ENCODE data around the gene TNFRSF18.

Gene TNFRSF18

DNA sequence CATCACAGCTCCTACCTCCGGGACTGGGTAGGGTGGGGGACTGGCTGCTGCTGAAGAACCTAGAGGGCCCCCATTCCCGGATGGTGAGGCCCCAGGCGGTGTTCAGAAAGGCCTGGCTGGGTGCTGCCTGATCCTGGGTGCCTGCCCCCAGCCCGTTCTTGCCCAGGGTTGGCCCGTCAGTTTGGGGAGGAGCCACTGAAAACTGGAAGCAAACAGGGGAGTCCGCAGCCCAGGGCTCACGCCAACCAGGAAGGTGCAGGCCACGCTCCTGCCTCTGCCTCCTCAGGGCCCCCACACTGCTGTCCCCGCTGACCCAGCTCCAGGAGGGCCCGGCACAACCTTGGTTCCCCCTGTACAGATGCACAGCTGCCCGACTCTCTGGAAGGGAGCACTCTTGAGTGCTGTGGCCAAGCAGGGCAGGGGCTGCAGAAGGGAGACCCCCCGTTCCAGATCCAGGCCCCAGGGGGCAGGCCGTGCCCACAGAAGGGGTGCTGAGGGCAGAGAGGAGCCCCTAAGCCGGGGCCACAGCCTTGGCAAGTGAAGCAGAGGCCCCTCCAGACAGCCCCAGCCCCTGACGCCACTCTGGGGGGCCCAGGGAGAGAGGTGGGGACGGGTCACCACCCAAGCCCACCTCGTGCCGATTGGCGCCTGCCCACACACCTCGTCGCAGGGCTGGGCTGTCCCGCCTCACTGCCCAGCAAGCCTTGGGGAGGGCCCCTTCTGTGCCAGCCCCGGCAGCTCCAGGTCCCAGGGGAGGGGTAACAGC lies 34.6 kb upstream of the TNFRSF18 start:
- DNase-seq (ENCODE audit: low read depth in 2 of 2, low spot score in 1 of 2) = no peak

DNA sequence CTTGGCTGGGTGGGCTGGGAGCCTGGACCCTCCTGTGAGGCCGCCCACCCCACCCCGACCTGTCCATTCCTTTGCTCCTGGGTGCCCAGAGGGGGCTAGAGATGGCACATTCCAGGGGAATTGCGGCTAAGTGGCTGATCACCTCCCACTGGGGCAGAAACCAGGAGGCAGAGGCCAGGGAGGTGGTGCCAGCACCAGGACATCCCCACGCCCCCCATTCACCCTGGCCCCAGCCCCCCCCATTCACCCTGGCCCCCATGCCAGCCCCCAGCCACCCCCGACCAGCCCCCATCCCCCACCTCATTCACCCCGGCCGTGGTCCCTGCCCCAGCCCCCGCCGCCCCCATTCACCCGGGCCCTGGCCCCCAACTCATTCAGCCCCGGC lies 33.9 kb upstream of the TNFRSF18 start:
- no peak for DNase-seq (ENCODE audit: low read depth in 2 of 2, low spot score in 1 of 2)

DNA sequence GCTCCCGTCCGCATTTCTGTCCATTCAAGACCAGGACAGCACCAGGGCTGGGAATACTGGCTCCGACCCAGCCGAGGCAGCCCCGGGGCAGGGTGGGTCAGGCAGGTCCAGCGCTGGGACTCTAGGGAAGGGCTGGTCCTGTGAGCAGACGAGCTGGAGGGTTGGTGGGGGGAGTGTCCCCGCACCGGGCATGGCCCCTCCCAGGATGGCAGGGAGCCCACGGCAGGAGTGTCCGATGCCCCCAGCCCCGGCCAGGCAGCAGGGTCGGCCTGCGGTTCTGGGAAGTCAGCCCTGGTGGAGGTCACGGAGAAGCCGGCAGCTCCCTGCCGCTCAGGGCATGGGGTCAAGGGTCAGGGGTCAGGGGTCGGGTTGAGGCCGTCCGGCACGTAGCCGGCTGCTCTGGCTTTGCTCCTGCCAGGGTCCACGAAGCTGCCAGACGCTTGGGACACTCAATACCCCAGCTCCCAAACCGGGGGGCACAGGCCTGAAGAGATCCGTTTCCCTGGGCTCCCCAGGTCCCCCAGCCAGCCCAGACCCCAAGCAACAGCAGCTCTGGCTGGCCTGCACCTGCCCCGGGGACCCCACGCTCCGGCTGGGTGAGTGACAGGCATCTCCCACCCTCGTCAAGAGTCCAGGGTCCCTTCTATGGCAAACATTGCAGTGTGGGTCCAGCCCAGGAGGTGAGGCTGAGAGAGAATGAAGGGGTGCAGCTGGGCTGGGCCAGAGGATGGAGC lies 33.4 kb upstream of the TNFRSF18 start:
- no peak for DNase-seq (ENCODE audit: low read depth in 2 of 2, low spot score in 1 of 2)

DNA sequence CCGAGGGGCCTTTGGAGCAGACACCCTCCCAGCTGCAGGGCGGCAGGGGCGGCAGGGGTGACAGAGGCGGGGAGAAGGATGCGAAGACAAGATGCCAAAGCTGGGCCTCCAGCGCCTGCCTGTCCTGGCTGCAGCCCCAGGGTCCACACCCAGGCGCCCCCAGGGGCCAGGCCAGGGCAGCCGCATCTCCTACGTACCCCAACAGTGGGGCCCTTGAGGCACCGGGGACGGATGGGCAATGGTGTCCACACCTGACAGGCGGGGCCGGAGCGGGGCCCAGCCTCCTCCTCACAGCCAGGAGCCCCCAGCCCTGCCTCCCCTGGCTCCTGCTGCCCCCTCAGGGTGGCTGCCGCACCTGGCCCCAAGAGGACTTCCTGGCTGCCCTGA lies 32.8 kb upstream of the TNFRSF18 start:
- DNase-seq (ENCODE audit: low read depth in 2 of 2, low spot score in 1 of 2) = no peak

DNA sequence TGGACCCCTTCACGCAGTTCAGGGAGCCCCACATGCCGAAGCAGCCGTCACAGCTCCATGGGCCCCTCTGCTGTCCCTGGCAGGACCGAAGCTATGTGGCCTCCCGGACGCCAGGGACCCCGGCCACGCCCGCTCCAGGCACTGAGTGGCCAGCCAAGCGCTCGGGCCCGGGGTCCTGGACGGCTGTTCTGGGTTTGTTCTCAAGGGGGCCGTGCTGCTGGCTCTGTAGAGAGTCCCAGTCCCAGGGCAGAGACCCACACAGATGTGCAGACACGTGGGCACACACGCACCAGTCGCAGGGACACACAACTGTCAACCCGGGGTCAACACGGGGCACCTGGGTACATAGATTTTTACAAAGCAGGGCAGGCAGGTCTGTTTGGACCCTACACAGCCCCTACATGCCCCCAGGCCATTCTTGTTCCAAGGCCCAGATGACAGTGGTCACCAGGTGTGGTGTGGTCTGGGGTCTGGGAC lies 32.3 kb upstream of the TNFRSF18 start:
- no peak for DNase-seq (ENCODE audit: low read depth in 2 of 2, low spot score in 1 of 2)

DNA sequence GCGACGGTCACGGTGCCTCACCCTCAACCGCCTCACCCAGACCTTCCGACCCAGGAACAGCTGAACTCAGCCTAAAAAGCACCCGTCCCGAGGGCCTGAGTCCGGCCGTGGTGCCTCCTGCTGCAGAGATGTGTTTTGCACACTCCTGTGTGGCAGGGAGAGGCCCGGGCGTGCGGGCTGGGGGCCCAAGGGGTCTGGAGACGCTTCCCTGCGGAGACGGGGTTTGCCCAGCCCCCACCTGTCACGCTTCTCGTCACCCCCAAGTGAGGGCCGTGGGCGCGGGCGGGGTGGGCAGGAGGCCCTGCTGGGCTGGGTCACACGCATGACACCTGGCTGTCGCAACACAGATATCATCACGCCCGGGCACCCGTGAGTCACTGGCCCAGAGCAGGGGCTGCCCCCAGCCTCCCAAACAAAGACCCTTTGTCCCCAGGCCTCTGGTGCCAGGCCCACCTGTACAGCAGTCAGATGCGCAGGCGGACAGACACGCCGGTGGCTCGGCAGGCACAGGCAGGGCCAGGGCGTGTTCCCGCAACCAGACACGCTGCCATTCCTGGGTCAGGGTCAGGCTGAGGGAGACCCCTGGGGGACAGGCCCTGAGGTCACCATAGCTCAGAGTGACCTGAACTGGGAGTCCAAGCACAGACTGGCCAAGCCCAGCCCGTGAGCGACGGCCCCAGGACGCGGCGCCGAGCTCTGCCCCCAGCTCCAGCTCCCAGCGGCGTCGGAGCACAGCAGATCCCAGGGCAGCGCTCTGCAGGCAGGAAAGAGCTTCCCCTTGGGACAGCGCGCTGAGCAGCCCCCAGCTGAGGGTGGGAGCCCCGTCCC lies 31.7 kb upstream of the TNFRSF18 start:
- DNase-seq (ENCODE audit: low read depth in 2 of 2, low spot score in 1 of 2) = no peak

DNA sequence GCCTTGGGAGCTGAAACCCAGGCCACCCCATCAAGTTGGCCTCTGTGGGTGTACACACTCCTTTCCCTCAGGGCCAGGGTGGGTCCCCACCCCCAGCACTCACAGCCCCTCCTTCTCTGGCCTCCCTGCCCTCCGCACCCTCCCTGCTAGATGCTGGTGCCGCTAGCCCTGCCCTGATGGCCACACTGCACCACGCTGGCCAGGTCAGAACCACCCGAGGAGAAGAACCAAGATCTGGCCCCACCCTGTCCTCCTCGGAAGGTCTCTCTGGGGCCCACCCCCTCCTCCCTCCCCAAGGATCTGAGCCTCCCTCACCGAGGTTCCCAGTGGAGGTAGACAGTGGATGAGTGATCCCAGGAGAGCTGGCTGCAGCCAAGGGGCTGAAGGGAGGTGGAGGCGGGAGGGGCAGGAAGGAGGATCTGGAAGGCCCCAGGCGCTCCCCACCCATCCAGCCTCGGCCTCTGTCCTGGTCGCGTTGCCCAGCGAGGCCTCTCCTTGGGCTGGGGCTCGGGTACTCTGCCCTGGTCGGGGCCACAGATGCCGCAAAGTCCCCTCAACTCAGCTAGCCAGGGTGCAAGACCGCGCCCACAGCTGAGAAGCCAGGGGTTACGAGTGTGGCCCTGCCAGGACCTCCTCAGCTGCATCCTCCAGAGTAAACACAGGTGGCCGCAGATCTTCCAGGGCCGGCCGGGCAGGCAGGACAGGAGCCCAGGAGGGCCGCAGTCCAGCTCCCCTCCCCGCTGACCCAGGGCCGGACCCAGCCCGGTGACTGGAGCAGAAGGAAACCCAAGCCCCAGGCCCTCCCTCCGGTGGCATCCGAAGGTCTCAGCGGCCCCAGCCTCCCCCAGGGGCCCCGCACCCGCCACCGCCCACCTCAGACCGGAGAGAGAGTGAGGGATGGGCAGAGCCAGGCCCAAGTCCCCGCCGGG lies 30.8 kb upstream of the TNFRSF18 start:
- no peak for DNase-seq (ENCODE audit: low read depth in 2 of 2, low spot score in 1 of 2)

DNA sequence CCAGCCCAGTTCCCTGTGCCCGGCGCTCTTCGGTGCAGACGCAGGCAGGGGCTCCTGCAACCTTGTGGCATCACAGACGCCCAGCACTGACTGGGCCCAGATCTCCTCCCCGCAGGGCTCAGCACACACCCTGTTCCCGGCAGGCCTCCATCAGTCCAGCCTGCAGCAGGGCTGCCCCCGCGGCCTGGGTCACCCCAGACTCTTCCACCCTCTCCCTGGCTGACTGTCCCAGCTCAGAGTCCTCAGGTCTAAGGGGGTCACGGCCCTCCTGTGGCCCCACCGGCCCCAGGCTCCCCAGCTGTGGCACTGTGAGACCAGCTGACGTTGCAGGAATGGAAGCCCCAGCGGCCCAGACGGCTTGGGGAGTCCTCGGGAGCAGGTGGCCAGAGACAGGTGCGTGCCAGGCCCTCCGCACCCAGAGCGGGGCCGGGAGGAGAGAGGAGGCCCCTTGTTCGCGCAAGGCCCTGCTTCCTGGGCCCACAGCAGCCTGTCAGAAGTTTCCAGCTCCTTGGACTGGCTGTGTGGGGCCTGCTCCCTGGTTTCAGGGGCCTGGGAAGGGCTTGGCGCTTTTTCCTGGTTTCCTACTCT lies 29.9 kb upstream of the TNFRSF18 start:
- DNase-seq (ENCODE audit: low read depth in 2 of 2, low spot score in 1 of 2) = no peak

DNA sequence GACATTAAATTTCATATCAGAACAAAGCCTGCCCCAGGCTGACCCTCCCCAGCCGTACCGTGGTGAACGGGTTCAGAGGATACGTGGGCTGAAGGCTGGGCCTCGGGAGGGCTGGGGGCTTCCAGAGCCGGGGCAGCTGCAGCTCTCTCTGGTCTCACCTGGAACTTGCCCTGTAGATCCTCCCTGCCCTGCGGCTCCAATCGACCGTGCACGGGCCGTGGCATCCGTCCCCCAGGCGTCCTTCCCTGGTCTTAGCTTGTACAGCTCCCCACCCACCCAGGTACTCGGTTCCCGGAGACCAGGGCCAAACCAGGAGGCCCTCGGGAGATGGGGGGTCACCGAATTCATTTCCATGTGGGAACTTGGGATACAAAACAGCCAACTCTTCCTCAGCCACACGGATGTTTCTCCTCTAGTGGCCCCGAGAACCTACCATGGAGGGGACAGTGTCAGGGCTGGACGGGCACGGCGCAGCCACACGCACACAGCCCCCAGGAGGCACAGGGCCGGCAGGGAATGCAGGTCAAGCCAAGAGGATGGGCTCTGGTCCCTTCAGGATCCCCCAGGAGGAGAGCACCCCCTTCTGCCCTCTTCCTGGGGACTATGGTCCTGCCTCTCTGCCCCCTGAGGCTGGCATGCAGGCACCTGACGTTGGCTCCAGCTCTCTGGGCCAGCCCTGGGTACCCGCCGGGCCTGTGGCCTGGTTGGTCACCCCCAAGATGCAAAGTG lies 28.8 kb upstream of the TNFRSF18 start:
- no peak for DNase-seq (ENCODE audit: low read depth in 2 of 2, low spot score in 1 of 2)

DNA sequence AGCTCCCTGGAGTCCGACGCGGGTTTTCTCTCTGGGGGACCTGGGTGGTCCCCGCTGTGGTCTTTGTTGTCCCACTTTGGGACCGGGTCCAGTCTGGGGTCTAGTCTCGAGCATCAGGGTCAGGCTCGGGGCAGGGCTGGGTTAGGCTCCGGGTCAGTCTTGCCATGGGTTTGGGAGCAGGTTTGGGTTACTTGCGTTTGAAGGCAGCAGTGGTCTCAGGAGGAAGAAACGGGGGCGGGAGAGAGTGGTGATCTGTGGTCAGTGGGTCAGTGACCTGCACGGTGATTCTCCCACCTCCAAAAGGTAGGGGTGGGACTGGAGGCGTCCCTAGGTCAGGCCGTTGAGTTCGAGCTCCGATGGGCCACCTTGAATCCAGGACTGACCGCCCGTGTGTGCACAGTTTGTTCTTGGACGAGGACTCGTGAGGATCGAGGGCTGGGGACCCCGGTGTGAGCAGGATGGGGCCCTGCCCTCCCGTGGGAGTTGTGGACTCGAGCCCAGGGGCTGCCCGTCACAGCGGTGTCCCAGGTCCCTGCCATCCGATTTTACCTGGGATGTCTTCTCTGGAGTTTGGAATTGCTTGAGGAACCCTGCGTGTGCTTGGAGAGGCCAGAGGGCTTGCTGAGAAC lies 27.9 kb upstream of the TNFRSF18 start:
- no peak for DNase-seq (ENCODE audit: low read depth in 2 of 2, low spot score in 1 of 2)

DNA sequence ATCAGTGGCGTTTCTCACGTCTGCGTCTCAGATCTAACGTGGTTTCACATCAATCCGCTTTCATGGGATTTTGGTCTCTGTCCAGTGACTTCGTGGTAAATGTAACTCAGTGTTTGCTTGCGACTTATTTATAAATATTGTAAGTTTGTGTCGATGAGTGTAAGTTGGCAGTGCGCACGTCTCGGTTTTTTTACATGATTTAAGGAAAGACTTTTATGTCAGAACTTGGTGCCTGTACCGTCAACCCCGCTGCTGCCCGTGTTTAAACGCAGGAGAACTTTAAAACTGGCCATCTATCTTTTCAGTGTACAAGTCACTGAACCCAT lies 27.1 kb upstream of the TNFRSF18 start:
- DNase-seq (ENCODE audit: low read depth in 2 of 2, low spot score in 1 of 2) = no peak

DNA sequence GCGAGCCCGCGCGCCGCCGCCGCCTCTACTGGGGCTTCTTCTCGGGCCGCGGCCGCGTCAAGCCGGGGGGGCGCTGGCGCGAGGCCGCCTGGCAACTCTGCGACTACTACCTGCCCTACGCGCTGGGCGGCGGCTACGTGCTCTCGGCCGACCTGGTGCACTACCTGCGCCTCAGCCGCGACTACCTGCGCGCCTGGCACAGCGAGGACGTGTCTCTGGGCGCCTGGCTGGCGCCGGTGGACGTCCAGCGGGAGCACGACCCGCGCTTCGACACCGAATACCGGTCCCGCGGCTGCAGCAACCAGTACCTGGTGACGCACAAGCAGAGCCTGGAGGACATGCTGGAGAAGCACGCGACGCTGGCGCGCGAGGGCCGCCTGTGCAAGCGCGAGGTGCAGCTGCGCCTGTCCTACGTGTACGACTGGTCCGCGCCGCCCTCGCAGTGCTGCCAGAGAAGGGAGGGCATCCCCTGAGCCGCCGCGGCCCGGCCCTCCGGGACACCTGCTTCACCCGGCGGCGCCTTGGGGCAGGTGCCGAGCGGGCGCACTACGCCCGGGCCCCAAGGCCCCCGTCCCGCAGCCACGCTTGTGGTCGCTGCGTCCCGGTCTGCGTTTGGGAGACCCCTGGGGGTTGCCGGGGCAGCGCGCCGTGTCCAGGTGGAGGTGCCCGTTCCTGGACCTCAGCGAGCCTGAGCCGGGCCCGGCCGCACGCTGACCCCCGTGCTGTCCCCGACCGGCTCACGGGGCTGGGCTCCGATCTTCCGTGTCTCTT lies 26.6 kb upstream of the TNFRSF18 start:
- no peak for DNase-seq (ENCODE audit: low read depth in 2 of 2, low spot score in 1 of 2)

DNA sequence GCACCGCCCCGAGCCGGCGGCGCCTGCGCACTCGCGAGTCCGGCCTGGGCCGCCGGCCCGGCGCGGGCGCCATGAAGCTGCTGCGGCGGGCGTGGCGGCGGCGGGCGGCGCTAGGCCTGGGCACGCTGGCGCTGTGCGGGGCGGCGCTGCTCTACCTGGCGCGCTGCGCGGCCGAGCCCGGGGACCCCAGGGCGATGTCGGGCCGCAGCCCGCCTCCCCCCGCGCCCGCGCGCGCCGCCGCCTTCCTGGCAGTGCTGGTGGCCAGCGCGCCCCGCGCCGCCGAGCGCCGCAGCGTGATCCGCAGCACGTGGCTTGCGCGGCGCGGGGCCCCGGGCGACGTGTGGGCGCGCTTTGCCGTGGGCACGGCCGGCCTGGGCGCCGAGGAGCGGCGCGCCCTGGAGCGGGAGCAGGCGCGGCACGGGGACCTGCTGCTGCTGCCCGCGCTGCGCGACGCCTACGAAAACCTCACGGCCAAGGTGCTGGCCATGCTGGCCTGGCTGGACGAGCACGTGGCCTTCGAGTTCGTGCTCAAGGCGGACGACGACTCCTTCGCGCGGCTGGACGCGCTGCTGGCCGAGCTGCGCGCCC lies 25.9 kb upstream of the TNFRSF18 start, which contains the start of gene B3GALT6:
TSS of gene B3GALT6 (plus strand) at position 30 of the 588 bp plus-strand sequence. CDS start at position 72, 42 bp downstream.
- DNase-seq (ENCODE audit: low read depth in 2 of 2, low spot score in 1 of 2) = no peak

DNA sequence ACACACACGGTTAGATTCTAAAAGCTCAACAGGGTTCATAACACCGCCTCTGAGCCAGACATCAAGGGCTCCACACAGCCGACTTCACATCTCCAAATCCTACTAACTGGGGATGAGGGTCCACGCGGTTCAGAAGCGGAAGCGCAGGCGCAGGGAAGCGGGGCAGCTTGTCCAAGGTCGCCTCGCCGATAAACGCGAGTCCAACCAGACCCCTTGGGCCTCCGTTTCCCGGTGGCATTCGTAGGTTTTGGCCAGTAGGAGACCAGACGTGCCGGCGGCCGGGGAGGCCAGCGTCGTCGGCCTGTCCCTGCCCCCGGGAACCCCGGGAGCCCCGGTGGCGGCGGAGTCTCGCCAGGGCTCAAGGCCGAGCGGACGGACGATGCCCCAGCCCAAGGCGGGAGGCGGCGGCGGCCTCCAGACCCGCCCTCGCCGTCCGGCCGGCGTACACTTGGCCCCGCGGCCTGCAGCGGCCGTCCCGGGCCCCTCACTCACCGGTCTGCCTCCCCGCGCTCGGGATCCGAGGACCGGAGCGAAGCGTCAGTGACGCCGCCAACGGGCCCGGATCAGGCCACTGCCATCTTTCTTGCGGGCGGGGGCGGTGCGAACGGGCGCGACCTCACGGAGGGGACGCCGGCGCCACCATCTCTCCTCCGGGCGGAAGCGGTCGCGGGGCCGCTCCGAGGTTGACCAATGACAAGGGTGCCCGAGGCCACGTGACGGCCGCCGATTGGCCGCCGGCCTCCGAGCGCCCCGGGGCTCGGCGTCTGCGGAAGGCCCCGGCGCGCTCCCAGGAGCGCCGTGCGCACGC lies 25.2 kb upstream of the TNFRSF18 start, which contains the start of gene SDF4:
TSS of gene SDF4 (minus strand) at position 602 of the 808 bp plus-strand sequence. CDS start 3,229 bp downstream, outside the sequence.
- DNase-seq (ENCODE audit: low read depth in 2 of 2, low spot score in 1 of 2) = peak; percentile 86 to 94

DNA sequence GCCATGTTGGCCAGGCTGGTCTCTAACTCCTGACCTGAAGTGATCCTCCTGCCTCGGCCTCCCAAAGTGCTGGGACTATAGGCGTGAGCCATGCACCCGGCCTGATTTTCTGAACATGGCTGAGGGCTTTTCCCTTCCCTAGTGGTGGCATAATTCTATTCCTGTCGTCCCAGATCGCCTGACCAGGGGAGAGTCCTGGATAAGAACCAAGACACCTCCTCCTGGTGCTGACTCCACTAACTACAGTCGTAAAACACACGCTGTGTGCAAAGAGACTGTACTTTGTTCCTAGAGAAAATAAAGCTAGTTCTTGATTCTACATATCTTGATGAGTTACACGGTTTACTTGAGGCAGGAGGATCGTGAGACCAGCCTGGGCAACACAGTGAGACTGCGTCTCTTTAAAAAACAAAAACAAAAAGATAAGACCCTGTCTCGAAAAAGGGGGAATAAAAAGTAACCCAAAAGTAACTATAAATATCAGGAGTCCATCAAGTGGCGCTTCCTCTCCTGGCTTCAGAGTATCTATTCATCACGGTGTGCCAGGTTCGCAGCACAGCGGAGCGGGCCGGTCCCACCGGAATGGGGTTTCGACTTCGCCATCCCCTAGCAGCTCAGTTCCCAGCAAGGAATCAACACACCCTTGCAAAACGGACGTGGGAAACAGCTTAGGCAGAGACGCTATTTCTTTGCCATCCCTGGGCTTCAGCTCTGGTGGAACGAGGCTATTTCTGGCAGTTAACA lies 24.4 kb upstream of the TNFRSF18 start:
- no peak for DNase-seq (ENCODE audit: low read depth in 2 of 2, low spot score in 1 of 2)

DNA sequence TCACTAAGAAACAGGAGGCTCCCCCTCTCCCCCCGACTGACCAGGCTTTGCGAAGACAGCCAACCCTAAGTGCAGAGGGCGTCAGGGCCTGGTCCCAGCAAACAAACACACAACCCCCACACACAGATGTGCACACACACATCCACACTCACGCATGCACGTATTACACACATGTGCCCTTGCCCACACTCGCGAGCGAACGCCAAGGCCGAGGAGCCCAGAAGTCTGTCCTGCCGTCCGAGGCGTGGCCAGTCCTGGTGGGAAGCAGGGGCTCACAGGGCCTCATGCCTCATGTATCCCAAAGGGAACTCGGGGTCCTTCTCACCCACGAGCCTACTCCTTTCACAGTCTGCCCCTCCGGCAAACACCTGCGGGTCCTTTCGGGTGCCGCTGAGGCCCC lies 23.4 kb upstream of the TNFRSF18 start:
- DNase-seq (ENCODE audit: low read depth in 2 of 2, low spot score in 1 of 2) = no peak

All from stimulated activated CD8-positive, alpha-beta memory T cell treated with anti-CD3 and anti-CD28 coated beads, Interleukin-4, amount 100 ng/mL, for 1 hour (primary cell).